GM18502 (cell line): Measurements from ENCODE around the gene DAGLA.

Source experiments
- ATAC-seq: cut with Tn5 transposase; IDR thresholded peaks from one replicate; pipeline ENCODE4 v1.9.1; 2021; ENCODE audit warnings: mild to moderate bottlenecking; ENCODE audit not compliant: unreplicated experiment, poor library complexity

Gene DAGLA

DNA sequence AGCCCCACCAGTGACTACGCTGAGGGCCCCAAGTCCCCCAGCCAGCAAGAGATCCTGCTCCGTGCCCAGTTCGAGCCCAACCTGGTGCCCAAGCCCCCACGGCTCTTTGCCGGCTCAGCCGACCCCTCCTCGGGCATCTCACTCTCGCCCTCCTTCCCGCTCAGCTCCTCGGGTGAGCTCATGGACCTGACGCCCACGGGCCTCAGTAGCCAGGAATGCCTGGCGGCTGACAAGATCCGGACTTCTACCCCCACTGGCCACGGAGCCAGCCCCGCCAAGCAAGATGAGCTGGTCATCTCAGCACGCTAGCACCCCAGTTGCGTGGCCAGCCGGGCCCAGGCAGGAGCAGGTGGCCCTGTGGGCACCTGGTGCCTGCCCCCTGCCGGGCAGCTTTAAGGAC lies 64.0 kb downstream of the DAGLA start:
- ATAC-seq, result no peak

DNA sequence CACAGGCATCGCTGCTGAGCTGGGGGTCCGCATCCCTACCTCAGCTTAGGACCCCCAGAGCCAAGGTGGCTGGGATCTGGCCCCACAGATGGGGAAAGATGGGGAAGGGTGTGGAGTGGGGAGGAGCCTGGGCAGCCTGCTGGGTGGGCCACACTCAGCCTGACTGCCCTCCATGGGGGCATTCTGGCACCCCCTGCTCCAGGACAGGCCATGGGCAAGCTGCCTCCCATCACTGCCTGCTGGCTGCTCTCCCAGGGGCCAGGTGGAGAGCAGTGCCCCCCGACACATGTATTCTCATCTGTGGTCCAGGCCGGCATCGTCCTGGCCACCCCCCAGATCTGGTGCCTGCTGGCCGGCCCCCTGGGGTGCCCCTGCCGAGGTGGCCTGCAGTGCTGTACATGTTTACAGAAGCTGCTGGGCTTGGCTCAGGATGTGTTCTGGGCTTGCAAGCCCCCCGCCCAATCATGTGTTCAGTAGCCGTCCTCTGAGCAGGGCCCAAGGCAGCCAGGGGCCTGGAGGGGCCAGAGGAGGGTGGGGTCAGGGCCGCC lies 64.5 kb downstream of the DAGLA start:
- no peak for ATAC-seq

GRCh38 chr11:61745781-61746441 lies 65.7 kb downstream of the DAGLA start:
- ATAC-seq, result no peak

DNA sequence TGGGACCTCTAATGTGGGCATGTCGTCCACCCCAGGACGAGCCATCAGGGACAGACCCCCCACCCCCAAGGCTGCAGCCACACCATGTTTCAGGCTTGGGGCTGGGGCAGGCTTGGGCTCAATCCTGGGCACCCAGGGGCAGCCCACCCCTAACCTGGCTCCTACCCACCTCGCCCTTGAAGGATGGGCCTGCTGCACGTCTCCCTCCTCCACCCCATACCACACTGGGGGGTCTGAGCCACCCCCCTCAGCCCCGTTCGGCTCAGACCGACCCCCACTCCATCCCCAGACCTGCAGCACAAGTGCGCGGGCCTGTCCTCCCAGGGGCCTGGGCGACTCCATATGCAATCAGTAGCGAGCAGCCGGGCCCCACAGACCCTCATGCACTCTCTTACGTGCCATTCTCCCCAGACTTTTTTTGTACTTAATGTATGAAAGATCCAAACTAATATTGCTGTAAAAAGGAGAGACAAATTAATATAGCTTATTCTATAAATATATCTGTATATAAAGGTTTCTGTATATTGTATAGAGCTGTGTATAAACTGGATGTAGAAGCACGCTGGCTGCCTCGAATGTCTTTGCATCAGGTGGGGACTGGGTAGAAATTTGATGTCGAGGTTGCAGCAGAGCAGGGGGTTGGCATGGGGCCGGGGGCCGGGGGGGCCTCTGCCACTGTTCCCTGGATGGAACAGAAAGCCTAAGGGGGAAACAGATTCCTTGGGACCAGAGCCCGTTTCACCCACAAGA lies 66.4 kb downstream of the DAGLA start:
- ATAC-seq, result no peak

GRCh38 chr11:61747192-61747966 lies 67.2 kb downstream of the DAGLA start:
- no peak for ATAC-seq

DNA sequence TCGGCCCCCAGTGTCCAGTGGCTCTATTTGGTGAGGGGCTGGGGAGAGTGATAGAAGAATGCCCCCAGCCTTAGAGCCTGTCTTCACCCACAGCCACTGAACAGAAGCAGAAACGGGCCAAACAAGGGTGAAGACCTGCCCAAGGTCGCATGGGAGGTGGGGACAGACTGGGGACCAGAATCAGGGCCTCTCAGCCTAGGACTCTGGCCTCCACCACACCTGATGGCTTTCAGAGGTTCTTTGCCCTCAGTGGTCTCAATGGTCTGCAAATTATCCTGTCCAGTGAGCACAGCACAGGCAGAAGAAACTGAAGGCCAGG lies 67.7 kb downstream of the DAGLA start:
- no peak for ATAC-seq

DNA sequence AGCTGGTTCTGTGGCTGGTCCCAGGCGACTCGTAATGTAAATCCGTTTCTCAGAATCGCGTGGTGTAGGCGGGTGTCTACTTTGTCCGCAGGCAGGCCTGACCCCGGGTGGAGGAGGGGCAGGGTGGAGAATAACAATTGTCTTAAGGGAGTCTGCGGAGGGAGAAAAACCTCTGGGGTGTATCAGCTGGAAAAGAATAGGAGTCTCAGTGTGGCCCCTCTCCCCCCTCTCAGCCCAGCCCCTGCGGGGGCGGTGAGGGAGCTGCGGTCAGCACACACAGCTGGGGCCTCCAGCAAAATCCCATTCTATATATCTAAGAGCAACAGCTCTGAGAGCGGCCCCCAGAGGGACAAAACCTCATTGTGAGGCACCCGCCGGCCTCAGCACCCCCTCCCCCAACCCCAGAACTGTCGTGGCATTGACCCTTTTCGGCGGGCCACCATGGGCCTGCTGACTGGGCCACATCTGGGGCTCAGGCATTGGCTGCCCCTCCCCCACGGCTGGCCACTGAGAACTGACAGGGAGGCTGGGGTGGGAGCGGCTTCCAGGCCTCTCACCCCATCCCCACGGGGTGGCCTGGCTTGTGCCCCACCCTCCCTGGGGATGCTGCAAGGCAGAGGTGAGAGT lies 69.5 kb downstream of the DAGLA start:
- no peak for ATAC-seq

- no peak for ATAC-seq
Observed at GRCh38 chr11:61750631-61751273, 70.6 kb downstream of the DAGLA start.

DNA sequence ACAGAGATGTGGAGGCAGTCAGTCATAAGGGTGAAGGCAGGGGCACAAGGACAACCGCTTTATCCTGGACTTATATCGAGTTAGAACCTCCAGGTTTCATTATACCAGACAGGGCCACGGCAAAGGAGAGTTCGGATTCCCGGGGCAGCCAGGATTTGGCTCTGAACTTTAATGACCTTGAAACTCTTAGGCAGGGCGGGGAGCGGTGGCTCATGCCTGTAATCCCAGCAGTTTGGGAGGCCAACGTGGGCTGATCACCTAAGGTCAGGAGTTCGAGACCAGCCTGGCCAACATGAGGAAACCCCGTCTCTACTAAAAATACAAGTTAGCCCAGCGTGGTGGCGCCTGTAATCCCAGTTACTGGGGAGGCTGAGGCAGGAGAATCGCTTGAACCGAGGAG lies 71.2 kb downstream of the DAGLA start:
- ATAC-seq, result no peak

DNA sequence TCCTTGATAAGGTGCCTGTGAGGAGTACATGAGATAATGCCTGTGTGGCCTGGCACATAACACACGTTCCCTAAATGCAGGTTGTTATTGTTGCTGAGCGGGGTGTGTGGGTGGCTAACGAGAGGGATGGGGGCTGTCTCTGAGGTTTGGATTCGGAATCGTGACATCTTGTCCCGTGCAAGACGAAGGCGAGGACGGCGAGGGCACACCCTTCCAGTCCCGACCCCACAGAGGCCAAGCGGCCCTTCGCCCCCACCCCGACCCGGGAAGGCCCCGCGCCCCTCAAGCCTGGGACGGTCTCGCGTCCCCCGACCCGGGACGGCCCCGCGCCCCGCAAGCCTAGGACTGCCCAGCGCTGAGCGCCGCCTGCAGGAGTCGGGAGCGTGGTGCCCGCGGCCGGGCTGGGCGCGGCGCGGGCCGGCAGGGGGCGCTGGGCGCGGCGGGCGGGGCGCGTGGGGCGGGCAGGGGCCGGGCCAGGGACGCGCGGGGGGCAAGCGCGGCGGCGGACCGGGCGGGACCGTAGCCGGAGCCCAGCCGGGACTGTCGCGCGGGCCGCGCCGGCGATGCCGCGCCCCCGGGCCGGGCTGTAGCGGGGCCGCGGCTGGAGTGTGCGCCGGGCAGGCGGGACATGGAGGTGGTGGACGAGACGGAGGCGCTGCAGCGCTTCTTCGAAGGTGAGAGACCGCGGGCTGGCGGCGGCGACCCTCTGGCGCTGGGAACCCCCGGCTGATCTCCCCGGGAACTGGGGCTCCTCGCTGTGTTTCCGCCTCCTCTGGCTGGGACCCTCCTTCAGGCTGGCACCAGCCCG lies 72.1 kb downstream of the DAGLA start, which contains the start of gene MYRF:
Gene MYRF (plus strand): TSS at position 520 of the 808 bp plus-strand sequence. CDS start 109 bp downstream, at position 629.
- no peak for ATAC-seq

DNA sequence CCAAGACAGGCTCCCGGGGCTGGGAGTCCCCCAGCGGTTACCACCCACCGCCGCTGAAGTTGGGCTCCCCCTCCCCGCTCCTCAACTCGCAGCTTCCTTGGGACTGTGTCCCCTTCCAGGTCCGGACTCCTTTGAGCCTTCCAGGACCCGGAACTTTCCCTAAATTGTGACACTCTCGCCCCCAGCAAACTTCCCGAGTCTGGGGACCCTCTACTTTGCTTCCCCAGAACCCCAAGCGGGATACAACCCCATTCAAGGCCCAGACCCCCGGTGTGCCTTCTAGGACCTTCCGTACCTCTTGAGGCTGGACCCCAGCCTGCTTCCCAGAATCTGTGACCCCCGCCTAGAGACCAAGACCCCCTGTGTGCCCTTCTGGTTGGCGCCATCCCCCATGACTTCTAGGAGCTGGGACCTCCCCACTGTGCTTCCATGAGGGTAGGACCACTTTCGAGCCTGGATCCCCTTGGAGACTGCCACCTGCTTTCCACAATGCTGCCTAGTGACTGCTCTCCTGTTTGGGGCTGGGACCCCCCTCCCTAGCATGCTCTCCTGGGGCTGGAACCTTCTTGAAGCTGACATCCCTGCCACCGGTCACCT lies 72.8 kb downstream of the DAGLA start:
- ATAC-seq, result no peak

GRCh38 chr11:61753672-61754071 lies 73.5 kb downstream of the DAGLA start:
- ATAC-seq, result no peak

DNA sequence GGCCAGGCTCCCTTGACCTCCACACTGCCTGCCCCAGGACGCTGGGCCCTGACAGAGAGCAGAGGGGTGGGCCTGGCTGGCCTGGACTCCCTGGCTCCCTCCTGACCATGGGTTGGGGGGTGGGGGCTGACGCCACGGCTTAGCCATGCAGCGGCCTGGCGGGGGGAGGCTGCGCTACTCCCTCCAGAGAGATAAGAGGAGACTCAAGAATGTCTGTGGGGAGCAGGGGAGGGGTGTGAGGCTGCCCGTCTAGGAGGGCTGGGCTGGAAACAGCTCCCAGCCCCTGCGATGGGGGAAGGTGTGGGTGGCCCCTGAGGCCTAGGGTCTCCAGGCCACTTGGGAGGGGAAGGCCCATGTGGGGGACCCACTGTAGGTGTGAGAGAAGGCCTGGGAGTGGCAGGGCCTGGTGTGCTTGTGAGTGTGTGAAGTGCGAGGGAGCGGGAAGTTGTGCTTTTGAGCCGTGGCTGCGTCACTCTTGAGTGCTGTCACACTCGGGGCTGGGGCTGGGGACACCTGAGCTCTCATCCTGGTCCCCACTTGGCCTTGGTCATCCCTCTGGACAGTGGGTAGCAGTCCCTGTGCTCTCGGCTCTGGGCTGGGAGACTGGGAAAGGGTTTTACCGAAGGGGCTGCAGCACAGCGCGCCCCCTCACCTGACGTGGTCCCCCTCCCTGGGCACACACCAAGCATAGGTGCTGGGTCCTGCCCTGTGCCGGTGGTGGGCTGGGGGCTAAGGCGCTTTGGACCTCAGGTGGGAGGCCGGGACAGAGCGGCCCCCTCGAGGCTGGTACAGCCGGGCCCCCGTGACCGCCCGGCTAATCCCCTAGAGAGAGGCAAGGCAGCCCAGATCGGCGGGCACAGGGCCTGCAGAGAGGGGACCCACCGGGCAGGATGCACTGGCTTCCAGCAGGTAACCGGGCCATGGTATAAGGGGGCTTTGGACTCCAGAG lies 74.6 kb downstream of the DAGLA start:
- ATAC-seq, result no peak

DNA sequence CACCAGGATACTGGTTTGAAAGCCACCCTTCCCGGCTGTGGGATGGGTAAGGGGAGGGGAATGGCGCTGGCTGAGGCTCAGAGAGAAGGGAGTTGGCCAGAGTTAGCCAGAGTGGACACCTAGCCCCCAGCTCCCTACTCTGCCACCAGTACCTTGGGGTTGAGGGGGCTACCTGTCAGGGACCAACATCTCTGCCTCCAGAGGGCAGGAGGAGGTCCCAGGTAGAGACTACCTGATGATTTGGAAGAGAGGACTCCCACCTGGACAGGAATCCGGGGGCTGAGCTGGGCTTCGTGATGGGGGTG lies 75.9 kb downstream of the DAGLA start:
- no peak for ATAC-seq

GRCh38 chr11:61756452-61757212 lies 76.4 kb downstream of the DAGLA start:
- ATAC-seq, result no peak

- ATAC-seq, result no peak
Observed at GRCh38 chr11:61757213-61757862, 77.1 kb downstream of the DAGLA start.

- no peak for ATAC-seq
Observed at GRCh38 chr11:61760946-61761345, 80.8 kb downstream of the DAGLA start.
